HepG2 (cell line): Measurements from ENCODE around the gene SLC23A3. TPM values are rescaled to one million over a fixed set of nuclear protein-coding genes. Genes with fewer than 3 reads are reported as not detected.
A peak's percentile ranks its signal among the peaks of the same experiment; 100 is the strongest.
"Not testable (repeated sequence)": the region's sequence is repeated elsewhere in the genome, so short reads cannot be mapped to it uniquely, and the experiment has no call there.

Experiments used
- ERF ChIP-seq: IDR thresholded peaks from 2 replicates; pipeline ENCODE4 v1.6.1; 2018; ENCODE audit warnings: missing biosample characterization, missing genetic modification reagents
- FOXA3 ChIP-seq: IDR thresholded peaks from 2 replicates; pipeline ENCODE4 v1.6.1; 2016; ENCODE audit warnings: missing genetic modification reagents, missing compliant biosample characterization
- FOXK2 ChIP-seq: fragments of 450-650 bp; IDR thresholded peaks from 2 replicates; pipeline ENCODE4 v1.6.1; 2016
- HOMEZ ChIP-seq: IDR thresholded peaks from 2 replicates; pipeline ENCODE4 v1.6.1; 2016; ENCODE audit warnings: low read depth
- HOXA3 ChIP-seq: sonication (generic); formaldehyde crosslinking; IDR thresholded peaks from 2 replicates; pipeline ENCODE4 v1.5.0; 2020; ENCODE audit warnings: missing genetic modification reagents
- MED1 ChIP-seq: sonication (generic); formaldehyde crosslinking; IDR thresholded peaks from 2 replicates; pipeline ENCODE4 v1.4.0; 2020; ENCODE audit warnings: missing genetic modification reagents
- NFIC ChIP-seq: IDR thresholded peaks from 2 replicates; pipeline ENCODE4 v1.6.1; 2012; ENCODE audit warnings: mild to moderate bottlenecking, low read length, inconsistent platforms
- RXRB ChIP-seq: IDR thresholded peaks from 2 replicates; pipeline ENCODE4 v1.6.1; 2016; ENCODE audit warnings: borderline replicate concordance, missing genetic modification reagents, missing compliant biosample characterization
- SOX5 ChIP-seq: IDR thresholded peaks from 2 replicates; pipeline ENCODE4 v1.6.1; 2016; ENCODE audit warnings: borderline replicate concordance
- SOX6 ChIP-seq, 2 experiments: fragments of 450-650 bp in 1 of 2; sonication (generic) in 1 of 2; formaldehyde crosslinking in 1 of 2; IDR thresholded peaks; 2 replicates each; pipeline versions ENCODE4 v1.4.0 to v1.6.1; 2017 to 2020; ENCODE audit warnings: antibody characterized with exemption in 1 of 2, mild to moderate bottlenecking in 1 of 2, missing genetic modification reagents in 1 of 2
- TAF1 ChIP-seq: sonication (generic); formaldehyde crosslinking; IDR thresholded peaks from 2 replicates; pipeline ENCODE4 v1.4.0; 2020; ENCODE audit warnings: missing genetic modification reagents
- ZBTB38 ChIP-seq: sonication (generic); formaldehyde crosslinking; IDR thresholded peaks from 2 replicates; pipeline ENCODE4 v1.5.1; 2020; ENCODE audit warnings: mild to moderate bottlenecking, missing genetic modification reagents
- ZNF430 ChIP-seq: sonication (generic); formaldehyde crosslinking; IDR thresholded peaks from 2 replicates; pipeline ENCODE4 v1.9.0; 2021; ENCODE audit warnings: mild to moderate bottlenecking, missing genetic modification reagents
- ZNF572 ChIP-seq: sonication (generic); formaldehyde crosslinking; IDR thresholded peaks from 2 replicates; pipeline ENCODE4 v1.5.1; 2020; ENCODE audit warnings: mild to moderate bottlenecking, missing genetic modification reagents
- ZNF691 ChIP-seq: sonication (generic); formaldehyde crosslinking; IDR thresholded peaks from 2 replicates; pipeline ENCODE4 v1.4.0; 2020; ENCODE audit warnings: missing genetic modification reagents, low read depth, mild to moderate bottlenecking, borderline replicate concordance
- ZNF772 ChIP-seq: sonication (generic); formaldehyde crosslinking; IDR thresholded peaks from 2 replicates; pipeline ENCODE4 v1.5.0; 2020; ENCODE audit warnings: mild to moderate bottlenecking, missing genetic modification reagents
- ZSCAN9 ChIP-seq: IDR thresholded peaks from 2 replicates; pipeline ENCODE4 v1.6.1; 2016; ENCODE audit warnings: borderline replicate concordance
- polyA plus RNA-seq, 8 experiments: library from polyadenylated mRNA; depleted of rRNA in 3 of 8; stranded (reverse) in 7 of 8; unstranded in 1 of 8; fragments of >200 nt; fragmentation: Illumina TruSeq in 4 of 8; extraction: Trizol in 4 of 8; gene quantifications; 2 replicates each; pipeline versions ENCODE4 v1.2.1 to v1.2.3, GENCODE V29; 2011 to 2016; ENCODE audit warnings: low read depth in 4 of 8, missing spikeins in 1 of 8, mixed read lengths in 1 of 8; ENCODE audit not compliant: insufficient read depth in 1 of 8
- total RNA-seq, 5 experiments: library from RNA; depleted of rRNA; stranded (reverse); fragments of >200 nt; fragmentation: Illumina TruSeq; extraction: Trizol; gene quantifications; 2 replicates each; pipeline ENCODE4 v1.2.3, GENCODE V29; 2016; ENCODE audit warnings: low read depth in 1 of 5
- TF ChIP-seq, protein P1 (sequence below): IDR thresholded peaks from 2 replicates; pipeline ENCODE4 v1.6.1; 2016; ENCODE audit warnings: mild to moderate bottlenecking
- TF ChIP-seq, protein P2 (sequence below): sonication (generic); formaldehyde crosslinking; IDR thresholded peaks from 2 replicates; pipeline ENCODE4 v1.4.0; 2020; ENCODE audit warnings: missing genetic modification reagents, borderline replicate concordance

SLC23A3 gene
- total and polyA plus RNA-seq, 2 of the 13 experiments (the other 11 are each of a cell fraction or from before 2014, with no cell fraction given): 0.38 to 0.78 TPM

GRCh38 chr2:219200502-219201326 is 30.9 kb upstream of the SLC23A3 start (continued):
- TF ChIP-seq HOMEZ (CRISPR knock-in tag) (peak; percentile 77; the same call in 1 of the 2 replicates), ZNF772 (CRISPR knock-in tag) (0 out of 2 replicates have a peak, but pooled peaks have one; percentile 14), TAF1 (peak; percentile 4; the same call in 1 of the 2 replicates), ZNF430 (0 out of 2 replicates have a peak, but pooled peaks have one; percentile 32), FOXA3 (CRISPR knock-in tag) (peak; percentile 52), ZNF691 (CRISPR knock-in tag) (0 out of 2 replicates have a peak, but pooled peaks have one; percentile 33), MED1 (peak; percentile 78), ERF (CRISPR knock-in tag) (0 out of 2 replicates have a peak, but pooled peaks have one; percentile 22), FOXK2 (peak; percentile 70), ZNF572 (CRISPR knock-in tag) (0 out of 2 replicates have a peak, but pooled peaks have one; percentile 24), RXRB (0 out of 2 replicates have a peak, but pooled peaks have one; percentile 14), SOX6 (CRISPR knock-in tag; IDR thresholded peaks at IDR 0.05) (peak; percentile 38), SOX5 (CRISPR knock-in tag) (peak; percentile 33; the same call in 1 of the 2 replicates), NFIC (0 out of 2 replicates have a peak, but pooled peaks have one; percentile 49), HOXA3 (CRISPR knock-in tag) (peak; percentile 41), ZBTB38 (peak; percentile 98), ZSCAN9 (CRISPR knock-in tag) (0 out of 2 replicates have a peak, but pooled peaks have one; percentile 22)
- TF ChIP-seq, protein P1, sequence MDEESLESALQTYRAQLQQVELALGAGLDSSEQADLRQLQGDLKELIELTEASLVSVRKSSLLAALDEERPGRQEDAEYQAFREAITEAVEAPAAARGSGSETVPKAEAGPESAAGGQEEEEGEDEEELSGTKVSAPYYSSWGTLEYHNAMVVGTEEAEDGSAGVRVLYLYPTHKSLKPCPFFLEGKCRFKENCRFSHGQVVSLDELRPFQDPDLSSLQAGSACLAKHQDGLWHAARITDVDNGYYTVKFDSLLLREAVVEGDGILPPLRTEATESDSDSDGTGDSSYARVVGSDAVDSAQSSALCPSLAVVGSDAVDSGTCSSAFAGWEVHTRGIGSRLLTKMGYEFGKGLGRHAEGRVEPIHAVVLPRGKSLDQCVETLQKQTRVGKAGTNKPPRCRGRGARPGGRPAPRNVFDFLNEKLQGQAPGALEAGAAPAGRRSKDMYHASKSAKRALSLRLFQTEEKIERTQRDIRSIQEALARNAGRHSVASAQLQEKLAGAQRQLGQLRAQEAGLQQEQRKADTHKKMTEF: peak; percentile 43; the same call in 1 of the 2 replicates
- TF ChIP-seq, protein P2, sequence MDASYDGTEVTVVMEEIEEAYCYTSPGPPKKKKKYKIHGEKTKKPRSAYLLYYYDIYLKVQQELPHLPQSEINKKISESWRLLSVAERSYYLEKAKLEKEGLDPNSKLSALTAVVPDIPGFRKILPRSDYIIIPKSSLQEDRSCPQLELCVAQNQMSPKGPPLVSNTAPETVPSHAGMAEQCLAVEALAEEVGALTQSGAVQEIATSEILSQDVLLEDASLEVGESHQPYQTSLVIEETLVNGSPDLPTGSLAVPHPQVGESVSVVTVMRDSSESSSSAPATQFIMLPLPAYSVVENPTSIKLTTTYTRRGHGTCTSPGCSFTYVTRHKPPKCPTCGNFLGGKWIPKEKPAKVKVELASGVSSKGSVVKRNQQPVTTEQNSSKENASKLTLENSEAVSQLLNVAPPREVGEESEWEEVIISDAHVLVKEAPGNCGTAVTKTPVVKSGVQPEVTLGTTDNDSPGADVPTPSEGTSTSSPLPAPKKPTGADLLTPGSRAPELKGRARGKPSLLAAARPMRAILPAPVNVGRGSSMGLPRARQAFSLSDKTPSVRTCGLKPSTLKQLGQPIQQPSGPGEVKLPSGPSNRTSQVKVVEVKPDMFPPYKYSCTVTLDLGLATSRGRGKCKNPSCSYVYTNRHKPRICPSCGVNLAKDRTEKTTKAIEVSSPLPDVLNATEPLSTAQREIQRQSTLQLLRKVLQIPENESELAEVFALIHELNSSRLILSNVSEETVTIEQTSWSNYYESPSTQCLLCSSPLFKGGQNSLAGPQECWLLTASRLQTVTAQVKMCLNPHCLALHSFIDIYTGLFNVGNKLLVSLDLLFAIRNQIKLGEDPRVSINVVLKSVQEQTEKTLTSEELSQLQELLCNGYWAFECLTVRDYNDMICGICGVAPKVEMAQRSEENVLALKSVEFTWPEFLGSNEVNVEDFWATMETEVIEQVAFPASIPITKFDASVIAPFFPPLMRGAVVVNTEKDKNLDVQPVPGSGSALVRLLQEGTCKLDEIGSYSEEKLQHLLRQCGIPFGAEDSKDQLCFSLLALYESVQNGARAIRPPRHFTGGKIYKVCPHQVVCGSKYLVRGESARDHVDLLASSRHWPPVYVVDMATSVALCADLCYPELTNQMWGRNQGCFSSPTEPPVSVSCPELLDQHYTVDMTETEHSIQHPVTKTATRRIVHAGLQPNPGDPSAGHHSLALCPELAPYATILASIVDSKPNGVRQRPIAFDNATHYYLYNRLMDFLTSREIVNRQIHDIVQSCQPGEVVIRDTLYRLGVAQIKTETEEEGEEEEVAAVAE (CRISPR knock-in tag): peak; percentile 93
- not testable (repeated sequence) for TF ChIP-seq SOX6 (IDR thresholded peaks at IDR 0.05)
